Measurements from ENCODE around the gene LHFPL2. TPM values are rescaled to one million over a fixed set of nuclear protein-coding genes. Genes with fewer than 3 reads are reported as not detected.
"Not testable (repeated sequence)": the region's sequence is repeated elsewhere in the genome, so short reads cannot be mapped to it uniquely, and the experiment has no call there.

Gene LHFPL2
- total and polyA plus RNA-seq, 2 donors (not counting 1 experiment from before 2014, with no cell fraction given): 3.8 to 35.5 TPM

- 93% methylated on average over 2 of the region's 5 CpGs for WGBS (ENCODE audit: insufficient coverage)
- ChIA-PET CTCF (interaction anchor here (0.5 kb wide), 1 partner anchor 465 kb away, joined by 5 read pairs; no protein-coding TSS in a partner anchor), POLR2A (no interaction called here)
- Histone ChIP-seq H3K9me3 (ENCODE audit: control extremely low read depth in 1 of 3, control insufficient read depth in 2 of 3, insufficient read depth in 1 of 3, low read length in 2 of 3) (peaks cover 0 to 6% (median 0%) of the 10 kb centered on the region in 3 donors), H3K27ac (ENCODE audit: low read length in 2 of 2) (no peak overlapping the region), H3K4me2 (replicated peaks; ENCODE audit: low read depth, low read length, poor library complexity, severe bottlenecking) (no peak overlapping the region), H3K9ac (ENCODE audit: low read length) (no peak overlapping the region), H3K4me1 (ENCODE audit: control insufficient read depth in 2 of 2, insufficient read depth in 2 of 2, low read length in 2 of 2) (no peaks in the 10 kb centered on the region), H3K36me3 (replicated peaks in 1 of 2; ENCODE audit: control extremely low read depth in 1 of 2, control insufficient read depth in 1 of 2, extremely low read depth in 1 of 2, insufficient read depth in 2 of 2, low read length in 1 of 2) (no peaks in the 10 kb centered on the region), H3K4me3 (ENCODE audit: control extremely low read depth in 1 of 5, extremely low read depth in 1 of 5, insufficient read depth in 1 of 5, low read depth in 2 of 5, low read length in 4 of 5) (no peak overlapping the region), H3K27me3 (replicated peaks in 1 of 4; ENCODE audit: control extremely low read depth in 1 of 4, control insufficient read depth in 3 of 4, insufficient read depth in 4 of 4, low read length in 3 of 4) (no peaks in the 10 kb centered on the region), H4K20me1 (ENCODE audit: control insufficient read depth, insufficient read depth, low read length, poor library complexity, severe bottlenecking) (no peaks in the 10 kb centered on the region), H2AFZ (ENCODE audit: insufficient read depth, low read depth, low read length, poor library complexity, severe bottlenecking) (no peak overlapping the region), H3K79me2 (ENCODE audit: control insufficient read depth, insufficient read depth, low read length) (no peaks in the 10 kb centered on the region)
- Mint-ChIP-seq H3K4me3 (no peak overlapping the region), H3K4me1 (peaks cover 9% of the 10 kb centered on the region), H3K27ac (no peak overlapping the region), H3K27me3 (no peaks in the 10 kb centered on the region), H3K9me3 (ENCODE audit: insufficient read depth) (no peaks in the 10 kb centered on the region)
- TF ChIP-seq EZH2 (IDR thresholded peaks at IDR 0.05; ENCODE audit: borderline replicate concordance, insufficient read depth, low read depth, low read length, poor library complexity, severe bottlenecking) (no peak), CTCF (IDR thresholded peaks at IDR 0.05) (no peak)
- ATAC-seq (ENCODE audit: low read depth) (no peak), DNase-seq (no peak)
- intact Hi-C loops (cut with micrococcal nuclease): no loop called here
Observed at GRCh38 chr5:78667461-78668103, 19.0 kb upstream of the LHFPL2 start.

GRCh38 chr5:78666975-78667374, 18.4 kb upstream of the LHFPL2 start:
- CTCF ChIA-PET: not testable (repeated sequence)

More at GRCh38 chr5:78666975-78667374, 18.4 kb upstream of the LHFPL2 start:
- H3K9ac ChIP-seq (ENCODE audit: low read length); H3K4me2 ChIP-seq (replicated peaks; ENCODE audit: low read depth, low read length, poor library complexity, severe bottlenecking); H3K36me3 ChIP-seq (replicated peaks in 1 of 2; ENCODE audit: control extremely low read depth in 1 of 2, control insufficient read depth in 1 of 2, extremely low read depth in 1 of 2, insufficient read depth in 2 of 2, low read length in 1 of 2); intact Hi-C loops (cut with micrococcal nuclease); H3K4me1 ChIP-seq (ENCODE audit: control insufficient read depth in 2 of 2, insufficient read depth in 2 of 2, low read length in 2 of 2); H3K4me1 Mint-ChIP-seq; H3K27me3 Mint-ChIP-seq; H4K20me1 ChIP-seq (ENCODE audit: control insufficient read depth, insufficient read depth, low read length, poor library complexity, severe bottlenecking); H3K4me3 ChIP-seq (ENCODE audit: control extremely low read depth in 1 of 5, extremely low read depth in 1 of 5, insufficient read depth in 1 of 5, low read depth in 2 of 5, low read length in 4 of 5); H3K9me3 ChIP-seq (ENCODE audit: control extremely low read depth in 1 of 3, control insufficient read depth in 2 of 3, insufficient read depth in 1 of 3, low read length in 2 of 3); H3K4me3 Mint-ChIP-seq; H2AFZ ChIP-seq (ENCODE audit: insufficient read depth, low read depth, low read length, poor library complexity, severe bottlenecking); H3K79me2 ChIP-seq (ENCODE audit: control insufficient read depth, insufficient read depth, low read length); POLR2A ChIA-PET; H3K9me3 Mint-ChIP-seq (ENCODE audit: insufficient read depth); H3K27ac ChIP-seq (ENCODE audit: low read length in 2 of 2); DNase-seq; H3K27ac Mint-ChIP-seq; H3K27me3 ChIP-seq (replicated peaks in 1 of 4; ENCODE audit: control extremely low read depth in 1 of 4, control insufficient read depth in 3 of 4, insufficient read depth in 4 of 4, low read length in 3 of 4); ATAC-seq (ENCODE audit: low read depth): not testable (repeated sequence)
- 100% methylated on average over 1 of the region's 1 CpG for WGBS (ENCODE audit: insufficient coverage)
